Eye (tissue), 1 donor: ENCODE results near the gene MAP1LC3B.
"Not testable (repeated sequence)": the region's sequence is repeated elsewhere in the genome, so short reads cannot be mapped to it uniquely, and the experiment has no call there.

Source experiments
- DNase-seq: peaks from one replicate; pipeline ENCODE4 v3.0.0-alpha.2; 2015

The MAP1LC3B gene

DNA sequence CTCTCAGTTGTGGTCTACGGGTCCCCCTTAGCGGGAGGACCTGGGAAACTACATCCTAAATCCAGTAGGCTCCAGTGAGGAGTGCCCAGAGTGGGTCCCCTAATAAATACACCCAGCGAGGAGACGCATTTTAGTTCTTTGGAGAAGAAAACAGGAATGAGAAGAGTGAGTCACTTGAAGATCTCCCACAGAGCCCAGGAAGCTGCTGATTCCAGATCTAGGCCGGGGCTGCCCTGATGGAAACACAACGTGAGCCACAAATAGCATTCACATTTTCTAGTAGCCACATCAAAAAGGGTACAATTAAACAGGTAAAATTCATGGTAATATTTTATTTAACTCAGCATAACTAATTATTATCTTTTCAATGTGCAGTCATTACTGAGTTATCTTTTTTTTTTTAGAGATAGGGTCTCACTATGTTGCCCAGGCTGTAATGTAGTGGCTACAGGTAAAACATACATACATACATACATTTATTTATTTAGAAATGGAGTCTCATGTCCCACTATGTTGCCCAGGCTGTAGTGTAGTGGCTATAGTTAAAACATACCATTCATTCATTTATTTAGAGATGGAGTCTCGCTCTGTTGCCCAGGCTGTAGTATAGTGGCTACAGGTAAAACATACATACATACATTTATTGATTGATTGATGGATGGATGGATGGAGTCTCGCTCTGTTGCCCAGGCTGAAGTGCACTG is 30.1 kb upstream of the MAP1LC3B start:
- no peak for DNase-seq

DNA sequence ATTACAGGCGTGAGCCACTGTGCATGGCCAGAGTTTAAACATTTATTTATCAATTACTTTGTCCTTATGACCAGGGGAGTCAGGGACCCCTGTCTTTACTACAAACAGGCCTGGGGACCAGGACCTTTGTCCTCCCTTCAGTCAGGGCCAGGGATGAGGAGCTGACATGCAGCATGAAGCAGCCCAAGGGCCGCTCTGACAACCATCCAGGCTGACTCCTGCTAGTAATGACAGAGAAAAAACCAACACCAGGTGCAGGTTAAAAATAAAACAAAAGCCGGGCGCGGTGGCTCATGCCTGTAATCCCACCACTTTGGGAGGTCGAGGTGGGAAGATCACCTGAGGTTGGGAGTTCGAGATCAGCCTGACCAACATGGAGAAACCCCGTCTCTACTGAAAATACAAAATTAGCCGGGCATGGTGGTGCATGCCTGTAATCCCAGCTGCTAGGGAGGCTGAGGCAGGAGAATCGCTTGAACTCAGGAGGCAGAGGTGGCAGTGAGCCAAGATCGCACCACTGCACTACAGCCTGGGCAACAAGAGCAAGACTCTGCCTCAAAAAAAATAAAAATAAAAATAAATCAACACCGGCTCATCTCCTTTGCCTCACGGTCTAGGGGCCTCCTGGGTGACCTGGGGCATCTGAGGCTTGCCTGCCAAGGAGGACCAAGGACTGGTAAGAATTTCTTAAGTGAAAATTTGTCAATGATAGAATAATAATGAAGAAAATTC is 29.1 kb upstream of the MAP1LC3B start:
- DNase-seq = not testable (repeated sequence)

DNA sequence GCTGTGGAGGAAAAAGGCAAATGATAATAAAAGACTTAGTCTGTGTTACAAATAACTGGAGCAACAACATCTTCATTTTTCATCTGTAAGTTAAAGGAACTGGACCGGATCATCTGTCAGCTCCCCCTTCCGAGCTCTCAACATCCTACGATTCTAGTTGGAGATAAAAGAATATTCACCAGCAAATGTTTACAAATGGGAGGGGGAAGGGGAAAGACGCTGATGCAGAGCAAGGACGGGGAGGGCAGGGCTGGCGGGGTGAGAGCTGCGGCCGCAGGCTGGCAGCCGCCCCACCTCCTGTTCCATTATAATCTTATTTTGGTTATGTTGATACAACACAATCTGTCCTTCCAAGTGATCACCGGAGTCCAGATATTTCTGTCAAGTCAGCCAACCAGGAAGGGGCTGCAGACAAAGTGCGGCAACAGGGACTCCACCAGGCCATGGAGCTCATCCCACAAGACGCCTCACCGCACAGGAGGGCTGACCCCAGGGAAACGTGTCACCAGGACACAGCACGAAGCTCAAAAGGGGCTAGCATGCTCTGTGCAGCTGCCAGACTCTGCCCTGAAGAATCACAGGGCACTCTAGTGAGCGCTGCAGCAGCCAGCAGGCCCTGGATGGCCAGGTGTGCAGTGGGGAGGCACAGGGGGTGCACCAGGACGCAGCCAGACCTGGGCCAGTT is 28.2 kb upstream of the MAP1LC3B start:
- DNase-seq = peak; percentile 39

DNA sequence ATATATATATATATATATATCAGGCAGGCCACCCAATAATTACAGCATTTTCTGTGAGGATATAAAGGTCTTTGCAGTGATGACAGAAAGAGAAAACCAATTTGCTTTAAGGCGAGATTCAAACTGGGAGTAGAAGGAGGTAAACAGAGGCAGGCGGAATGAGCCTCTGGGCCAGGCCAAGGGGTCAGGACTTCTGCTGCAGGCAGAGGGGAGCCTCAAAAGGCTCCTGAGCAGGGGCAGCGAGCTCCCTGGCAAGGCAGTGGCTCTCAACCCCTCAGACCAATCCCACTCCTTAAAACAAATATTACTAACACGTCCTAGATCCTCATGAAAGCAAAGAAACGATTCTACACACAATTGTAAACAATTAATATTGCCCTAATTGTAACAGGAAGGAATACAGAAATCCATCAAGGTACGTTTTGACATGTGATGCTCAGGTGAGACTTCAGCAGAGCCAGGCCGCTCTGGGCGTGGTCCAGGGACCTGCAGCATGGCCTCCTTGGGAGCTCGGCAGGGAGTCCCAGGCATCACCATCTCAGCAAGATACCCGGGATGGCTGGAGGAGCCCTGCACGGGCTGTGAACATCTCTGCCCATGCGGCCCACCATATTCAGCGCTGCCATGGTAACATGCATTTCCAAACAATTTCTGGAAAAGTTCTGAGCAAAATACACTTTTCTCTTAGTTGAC is 27.0 kb upstream of the MAP1LC3B start:
- DNase-seq = no peak

DNA sequence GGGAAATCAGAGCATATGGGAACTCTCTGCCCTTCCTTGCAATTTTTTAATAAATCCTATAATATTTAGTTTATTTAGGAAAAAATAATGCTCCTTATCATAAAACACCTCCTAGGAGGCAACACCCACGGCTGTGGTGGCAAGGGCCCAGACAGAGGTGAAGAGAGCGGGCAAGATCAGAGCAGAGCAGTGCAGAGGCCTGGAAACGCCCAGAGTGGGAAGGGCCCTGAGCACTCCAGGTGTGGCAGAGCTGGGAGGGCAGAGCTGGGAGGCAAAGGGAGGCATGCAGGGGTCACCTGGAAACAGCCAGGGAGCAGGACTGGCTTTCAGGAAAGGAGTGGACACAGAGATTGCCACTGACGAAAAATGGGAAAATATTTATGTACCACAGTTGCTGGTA is 25.8 kb upstream of the MAP1LC3B start:
- DNase-seq = no peak

DNA sequence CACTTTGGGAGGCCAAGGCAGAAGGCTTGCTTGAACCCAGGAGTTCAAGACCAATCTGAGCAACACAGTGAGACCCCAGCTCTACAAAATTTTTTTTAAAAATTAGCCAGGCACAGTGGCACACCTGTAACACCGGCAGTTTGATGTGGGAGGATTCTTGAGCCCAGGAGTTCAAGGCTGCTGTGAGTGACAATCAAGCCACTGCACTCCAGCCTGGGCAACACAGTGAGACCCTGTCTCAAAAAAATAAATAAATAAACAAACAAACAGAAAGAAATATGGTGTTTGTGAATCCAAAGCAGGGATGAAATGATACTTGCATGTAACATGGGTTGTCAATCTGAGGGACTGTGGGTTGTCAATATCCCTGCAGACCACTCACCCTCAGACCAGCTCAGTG is 25.2 kb upstream of the MAP1LC3B start:
- DNase-seq = no peak

DNA sequence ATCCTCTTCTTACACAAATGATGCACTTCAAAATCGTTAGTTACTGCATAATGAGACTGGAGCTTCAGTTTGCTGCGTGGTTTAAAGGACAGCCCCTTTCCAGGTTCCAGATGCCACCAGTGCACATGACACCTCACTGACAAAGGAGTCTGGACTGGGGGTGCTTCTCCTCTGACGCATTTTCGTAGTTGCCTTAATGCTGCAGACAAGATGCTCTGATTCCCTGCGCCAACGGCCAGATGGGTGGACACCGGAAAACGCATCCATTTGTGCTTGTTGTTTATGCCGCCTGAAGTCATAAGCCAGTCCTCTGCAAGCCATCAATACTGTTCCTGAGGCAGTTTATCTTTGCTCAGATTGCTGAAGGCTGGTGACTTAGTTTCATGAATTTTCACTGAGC is 24.6 kb upstream of the MAP1LC3B start:
- peak; percentile 5 for DNase-seq

DNA sequence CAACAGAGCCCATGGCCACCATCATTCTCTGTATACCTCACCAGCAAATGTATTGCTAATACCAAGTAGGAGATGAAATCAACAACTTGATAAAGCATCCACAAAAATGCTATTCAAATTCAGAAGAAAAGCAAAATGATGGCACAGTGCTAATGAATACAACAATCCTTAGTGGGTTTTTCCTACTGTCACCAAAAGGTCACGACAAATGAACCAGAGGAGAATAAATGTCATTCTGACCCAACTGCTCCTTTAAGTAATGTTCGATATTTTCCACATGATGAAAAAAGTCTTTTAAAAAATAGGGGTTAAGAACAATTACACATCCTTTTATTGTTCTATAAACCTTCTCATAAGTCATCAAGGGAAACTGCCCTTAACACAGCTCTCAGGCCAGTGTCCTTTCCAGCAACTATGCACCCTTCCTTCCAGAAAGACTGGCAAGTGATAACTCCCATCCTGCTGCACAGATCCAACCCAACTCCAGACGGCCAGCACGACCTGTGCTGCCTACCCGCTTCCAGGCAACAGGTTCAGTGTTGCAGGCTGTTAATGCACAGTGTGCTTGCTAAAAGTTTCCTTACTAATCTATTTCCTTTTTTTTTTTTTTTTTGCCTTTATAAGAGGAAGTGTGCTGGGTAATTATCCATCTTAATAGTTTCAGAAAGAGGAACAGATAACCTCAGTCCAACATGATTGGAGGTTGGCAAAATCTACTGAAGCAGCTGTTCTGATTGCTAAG is 23.9 kb upstream of the MAP1LC3B start:
- DNase-seq = no peak

DNA sequence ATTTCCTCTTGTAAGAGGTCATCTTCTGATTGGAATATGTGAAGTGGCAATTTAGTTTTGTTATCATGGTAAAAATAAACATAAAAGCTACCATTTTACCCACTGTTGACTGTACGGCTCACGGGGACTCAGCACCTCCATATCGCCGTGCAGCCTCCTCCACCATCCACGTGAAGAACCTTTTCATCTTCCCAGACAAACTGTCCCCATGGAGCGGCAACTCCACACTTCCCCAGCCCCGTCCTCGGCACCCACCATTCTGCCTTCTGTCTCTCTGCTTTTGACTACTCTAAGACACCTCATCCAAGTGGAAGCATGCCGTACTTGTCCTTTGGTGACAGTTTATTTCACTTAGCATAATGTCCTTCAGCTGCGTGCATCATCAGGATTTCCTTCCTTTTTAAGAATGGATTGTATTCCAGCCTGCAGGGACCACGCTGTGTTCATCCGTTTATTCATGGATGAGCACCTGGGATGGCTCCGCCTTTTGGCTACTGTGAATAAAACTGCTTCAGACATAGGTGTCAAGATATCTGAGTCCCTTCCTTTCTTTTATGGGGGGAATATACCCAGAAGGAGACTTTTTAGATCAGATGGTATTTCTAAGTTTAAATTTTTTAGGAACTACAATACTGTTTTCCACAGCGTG is 22.9 kb upstream of the MAP1LC3B start:
- peak; percentile 67 for DNase-seq

DNA sequence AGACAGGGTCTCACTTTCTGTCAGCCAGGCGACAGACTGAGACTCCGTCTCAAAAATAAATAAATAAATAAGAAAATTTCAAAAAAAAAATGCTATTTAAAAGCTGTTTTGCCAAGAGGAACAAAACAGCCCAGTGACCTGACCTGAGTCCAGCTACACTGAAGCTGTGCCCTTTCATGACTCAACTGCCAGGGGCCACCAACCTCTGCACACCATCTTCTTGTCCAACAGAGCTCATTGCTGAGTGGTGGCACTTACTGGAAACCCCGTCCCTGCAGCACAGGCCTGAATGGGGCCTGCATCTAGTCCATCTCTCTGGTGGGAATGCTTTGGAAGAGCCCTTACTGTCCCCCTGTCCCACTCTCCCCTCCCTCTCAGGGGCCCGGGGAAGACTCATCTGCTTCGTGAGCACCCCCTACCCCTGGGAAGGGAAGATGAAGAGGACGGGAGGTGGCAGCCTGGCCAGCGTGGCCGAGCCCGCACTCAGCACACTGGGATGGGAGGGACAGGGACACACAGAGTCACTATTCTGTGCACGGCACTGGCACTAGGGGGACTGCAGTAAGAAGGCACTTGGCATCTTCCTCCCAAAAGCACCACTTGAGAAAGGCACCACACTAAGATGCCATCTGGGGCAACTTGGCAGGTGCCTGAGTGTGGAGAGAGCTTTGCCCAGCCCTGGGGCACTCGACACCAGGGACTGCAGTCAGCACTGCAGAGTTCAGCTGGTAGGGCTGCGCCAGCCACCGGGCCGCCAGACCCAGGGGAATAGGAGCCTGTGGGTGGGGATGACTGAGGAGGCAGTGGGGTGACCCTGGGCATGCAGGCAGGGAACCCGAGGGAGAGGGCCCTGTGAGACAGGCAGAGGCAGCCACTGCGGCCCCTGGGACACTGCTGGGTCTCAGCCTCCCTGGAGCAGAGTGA is 22.1 kb upstream of the MAP1LC3B start:
- no peak for DNase-seq

DNA sequence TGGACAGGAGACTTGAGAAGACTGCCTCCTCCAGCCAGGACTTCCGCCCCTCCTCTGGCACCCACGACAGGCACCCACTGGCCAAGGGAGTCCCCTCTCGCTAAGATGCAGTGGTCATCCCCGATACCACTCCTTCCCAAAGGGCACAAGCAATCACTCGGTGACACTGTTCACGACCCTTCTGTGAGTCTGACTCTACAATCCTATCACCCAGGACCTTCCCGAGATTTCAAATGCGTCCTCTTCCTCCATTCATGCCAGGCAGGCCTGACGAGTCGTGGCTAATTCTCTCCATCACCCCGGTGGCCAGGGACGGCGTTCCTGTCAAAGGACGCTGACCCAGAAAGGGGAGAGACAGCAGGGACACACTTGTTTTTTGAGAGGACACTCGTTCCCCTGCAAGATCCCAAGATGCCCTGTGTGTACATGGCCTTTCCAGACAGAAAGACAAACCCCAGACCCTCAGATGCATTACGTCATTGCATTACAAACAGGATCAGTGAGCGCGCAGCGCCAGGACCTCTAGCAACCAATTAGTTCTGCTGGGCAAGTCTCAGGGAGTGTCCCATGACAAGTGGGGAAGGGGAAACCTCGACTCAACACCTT is 20.8 kb upstream of the MAP1LC3B start:
- peak; percentile 83 for DNase-seq

DNA sequence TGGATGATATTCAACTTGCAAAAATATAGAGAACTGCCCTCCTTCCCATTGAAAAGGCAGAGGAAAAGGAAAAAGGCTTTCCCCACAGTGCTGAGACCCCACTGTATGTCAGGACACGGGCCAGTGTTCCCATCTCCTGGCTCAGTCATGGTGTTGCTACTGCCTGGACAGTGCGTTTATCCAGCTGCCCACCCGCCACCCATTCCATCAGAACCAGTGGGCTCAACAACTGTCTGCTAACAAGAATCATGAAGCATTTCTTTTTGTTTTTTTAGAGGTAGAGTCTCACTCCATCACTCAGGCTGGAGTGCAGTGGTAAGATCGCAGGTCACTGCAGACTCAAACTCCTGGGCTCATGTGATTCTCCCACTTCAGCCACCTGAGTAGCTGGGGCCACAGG is 19.8 kb upstream of the MAP1LC3B start:
- DNase-seq = no peak

DNA sequence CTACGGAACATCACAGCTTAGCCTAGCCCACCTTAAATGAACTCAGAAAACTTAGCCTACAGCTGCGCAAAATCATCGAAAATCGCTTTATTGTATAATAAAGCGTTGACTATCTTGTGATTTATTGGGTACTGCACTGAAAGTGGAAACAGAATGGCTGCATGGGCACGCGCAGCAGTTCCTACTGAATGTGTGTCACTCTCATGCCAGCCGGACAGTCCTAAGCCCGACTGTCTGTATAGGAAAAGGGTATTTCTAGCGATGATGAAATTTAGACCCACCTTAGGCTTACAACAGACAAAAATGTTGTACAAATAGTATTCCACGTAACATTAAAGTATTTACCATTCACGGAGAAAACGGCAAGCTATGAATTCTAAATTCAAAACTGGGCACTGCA is 17.8 kb upstream of the MAP1LC3B start:
- DNase-seq = no peak

DNA sequence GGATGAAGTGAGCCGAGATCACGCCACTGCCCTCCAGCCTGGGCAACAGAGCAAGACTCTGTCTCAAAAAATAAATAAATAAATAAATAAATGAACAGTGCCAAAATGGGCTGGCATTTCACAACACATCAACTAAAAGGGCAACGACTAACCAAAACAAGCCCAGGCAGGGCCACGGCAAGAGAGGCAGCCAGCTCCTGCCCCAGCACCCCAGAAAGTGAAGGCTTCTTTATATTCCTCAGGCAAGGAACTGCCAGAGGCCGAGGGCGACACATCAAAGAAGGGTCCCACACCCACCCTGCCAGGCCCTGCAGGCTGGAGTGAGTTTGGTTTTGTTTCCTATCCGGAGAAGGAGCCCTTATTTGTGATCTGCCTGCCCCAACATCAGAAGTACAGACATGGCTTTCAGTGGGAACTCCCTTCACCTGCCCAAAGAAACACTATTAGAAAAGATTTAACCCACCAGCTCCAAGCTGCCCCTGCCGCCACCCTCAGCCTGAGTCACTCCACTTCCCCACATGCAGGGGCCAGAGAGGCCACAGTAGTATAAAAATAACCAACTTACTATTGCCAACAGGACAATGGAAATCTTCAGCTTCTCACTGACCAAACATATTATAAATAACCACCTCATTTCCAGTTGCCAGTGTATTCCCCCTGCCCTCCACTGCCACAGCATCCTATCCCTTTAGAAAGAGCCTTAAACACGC is 16.6 kb upstream of the MAP1LC3B start:
- no peak for DNase-seq

DNA sequence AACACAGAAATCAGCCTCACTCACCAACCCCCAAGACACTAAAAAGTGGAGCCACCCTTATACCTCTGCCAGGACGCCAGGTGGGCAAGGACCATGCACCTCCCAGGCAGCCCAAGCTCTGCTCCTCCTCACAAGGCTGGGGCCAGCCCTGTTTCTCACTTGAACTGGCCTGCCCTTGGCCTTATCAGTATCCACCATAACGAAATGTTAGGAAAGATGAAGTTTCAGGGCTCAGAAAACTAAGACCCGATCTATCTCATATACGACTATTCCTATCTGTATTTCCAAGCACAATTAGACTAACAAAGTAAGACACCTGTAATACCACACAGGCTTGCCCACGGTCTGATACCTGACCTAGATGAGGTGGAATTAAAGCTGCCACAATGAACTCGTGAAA is 15.5 kb upstream of the MAP1LC3B start:
- no peak for DNase-seq

DNA sequence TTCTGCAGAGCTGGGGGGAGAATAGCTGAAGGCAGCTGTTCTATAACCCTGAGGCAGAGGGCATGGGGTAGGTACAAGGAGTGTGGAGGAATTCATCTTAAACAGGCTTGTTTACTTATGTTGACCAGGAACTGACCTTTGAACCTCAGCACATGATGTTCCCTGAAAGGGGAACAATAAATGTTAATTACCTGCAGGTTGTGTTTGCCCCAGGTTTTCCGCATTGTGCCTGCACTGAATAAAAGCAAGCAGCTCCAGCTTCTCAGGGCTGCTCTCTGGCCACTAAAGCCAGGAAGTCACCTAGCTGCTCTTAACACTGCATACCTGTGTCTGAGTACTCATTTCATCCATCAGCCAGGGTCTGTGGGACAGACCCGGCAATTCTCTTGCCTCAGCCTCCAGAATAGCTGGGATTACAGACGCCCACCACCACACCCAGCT is 12.8 kb upstream of the MAP1LC3B start:
- not testable (repeated sequence) for DNase-seq

DNA sequence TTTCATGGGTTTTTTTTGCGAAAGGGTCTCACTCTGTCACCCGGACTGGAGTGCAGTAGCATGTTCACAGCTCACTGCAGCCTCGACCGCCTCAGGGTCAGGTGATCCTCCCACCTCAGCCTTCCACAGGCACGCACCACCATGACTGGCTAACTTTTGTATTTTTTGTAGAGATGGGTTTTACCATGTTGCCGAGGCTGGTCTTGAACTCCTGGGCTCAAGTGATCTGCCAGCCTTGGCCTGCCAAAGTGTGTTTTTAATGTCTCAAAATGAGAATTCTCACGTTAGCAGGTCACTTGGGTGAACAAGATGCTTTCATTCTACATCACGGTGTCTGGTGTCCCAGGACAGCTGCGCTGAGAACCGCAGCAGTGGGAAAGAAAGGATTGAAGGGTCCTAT is 11.7 kb upstream of the MAP1LC3B start:
- DNase-seq = no peak

DNA sequence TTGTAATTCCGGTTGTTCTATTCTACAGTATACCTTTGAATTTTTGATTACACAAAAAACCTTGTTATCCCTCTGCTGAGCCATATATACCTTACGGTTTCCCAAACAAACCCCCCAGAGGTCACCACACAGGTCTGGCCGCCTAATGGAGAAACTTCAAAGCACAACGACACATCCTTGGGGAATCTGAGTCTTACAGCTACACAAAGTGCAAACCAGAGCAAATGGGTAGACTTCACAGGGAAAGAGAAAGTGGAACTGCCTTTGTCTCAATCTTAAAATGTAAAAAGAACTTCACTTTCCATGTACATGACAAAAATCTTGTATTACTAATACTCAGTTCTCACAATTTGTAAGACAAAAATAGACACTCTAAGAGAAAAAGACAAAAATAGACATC is 11.3 kb upstream of the MAP1LC3B start:
- DNase-seq = no peak

DNA sequence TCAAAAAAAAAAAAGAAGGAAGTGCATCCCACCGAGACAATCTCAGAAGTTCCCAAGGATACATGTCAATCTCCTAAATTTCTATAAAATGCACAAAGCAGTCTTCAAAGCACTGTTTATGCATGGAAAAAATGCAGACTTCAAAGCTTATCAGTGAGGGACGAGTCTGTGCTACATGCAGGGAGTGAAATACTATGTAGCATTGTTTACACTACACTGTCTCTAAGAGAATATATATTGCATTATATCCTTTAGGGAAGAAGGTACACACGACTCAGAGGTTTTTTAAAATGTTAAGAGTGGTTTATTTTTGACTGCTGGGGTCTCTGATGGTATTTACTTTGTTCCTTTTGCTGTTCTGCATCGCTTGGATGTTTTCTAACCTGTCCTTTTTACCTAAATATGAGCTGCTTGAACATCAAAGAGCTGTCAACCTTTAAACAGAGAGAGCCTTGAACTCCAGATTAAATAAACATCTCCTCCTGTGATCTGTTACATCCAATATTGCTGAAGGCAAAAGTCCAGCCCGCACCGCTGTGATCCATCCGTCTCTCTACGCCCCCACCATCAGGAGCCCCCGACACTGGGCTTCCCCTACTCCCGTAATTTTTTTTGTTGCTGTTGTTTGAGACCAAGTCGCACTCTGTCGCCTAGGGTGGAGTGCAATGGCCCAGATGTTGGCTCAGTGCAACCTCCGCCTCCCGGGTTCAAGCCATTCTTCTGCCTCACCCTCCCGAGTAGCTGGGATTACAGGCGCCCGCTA is 9.9 kb upstream of the MAP1LC3B start:
- no peak for DNase-seq
